ENCODE data around the gene SSTR4.

The SSTR4 gene

GRCh38 chr20:23069108-23069507 lies 34.0 kb downstream of the SSTR4 start:
- DNase-seq = no peak

- DNase-seq = no peak
Measured at GRCh38 chr20:23071398-23071797, 36.3 kb downstream of the SSTR4 start.

GRCh38 chr20:23071996-23072395 lies 36.9 kb downstream of the SSTR4 start:
- DNase-seq = no peak

- DNase-seq = no peak
Measured at GRCh38 chr20:23072892-23073586, 37.9 kb downstream of the SSTR4 start.

- no peak for DNase-seq
Measured at GRCh38 chr20:23074052-23074451, 38.9 kb downstream of the SSTR4 start.

GRCh38 chr20:23077277-23077676 lies 42.2 kb downstream of the SSTR4 start:
- no peak for DNase-seq

GRCh38 chr20:23078351-23079015 lies 43.4 kb downstream of the SSTR4 start:
- DNase-seq = no peak

GRCh38 chr20:23079016-23079351 lies 43.9 kb downstream of the SSTR4 start:
- DNase-seq = no peak

- no peak for DNase-seq
Measured at GRCh38 chr20:23079926-23080325, 44.8 kb downstream of the SSTR4 start.

- DNase-seq = no peak
Measured at GRCh38 chr20:23080521-23080920, 45.4 kb downstream of the SSTR4 start.

GRCh38 chr20:23081263-23081819 lies 46.2 kb downstream of the SSTR4 start:
- no peak for DNase-seq

GRCh38 chr20:23082846-23083552 lies 47.9 kb downstream of the SSTR4 start:
- DNase-seq = no peak

- DNase-seq = no peak
Measured at GRCh38 chr20:23083553-23084220, 48.6 kb downstream of the SSTR4 start.

- DNase-seq = no peak
Measured at GRCh38 chr20:23084282-23084844, 49.3 kb downstream of the SSTR4 start.

GRCh38 chr20:23084845-23085365 lies 49.8 kb downstream of the SSTR4 start:
- DNase-seq = no peak

GRCh38 chr20:23085436-23086055 lies 50.4 kb downstream of the SSTR4 start:
- no peak for DNase-seq

- peak; percentile 14 for DNase-seq
Measured at GRCh38 chr20:23086056-23086566, 51.0 kb downstream of the SSTR4 start, which contains the start of gene CD93. TSS of gene CD93 (minus strand) at chr20:23086324. CDS start at chr20:23086192, 132 bp downstream.

GRCh38 chr20:23086931-23087411 lies 51.9 kb downstream of the SSTR4 start:
- DNase-seq = no peak

- DNase-seq = no peak
Measured at GRCh38 chr20:23087587-23088251, 52.6 kb downstream of the SSTR4 start.
